SK-N-SH treated with all-trans-retinoic acid at 6 μM for 48 hours (cell line): ENCODE data around the gene ARMC6.

ENCODE experiments used
- ATAC-seq: fragments of 200-7000 bp; cut with Tn5 transposase; 3 replicates; pipeline ENCODE4 v1.9.1; 2020; ENCODE audit warnings: mild to moderate bottlenecking, moderate library complexity
- ARNTL ChIP-seq: fragments of 450-650 bp; formaldehyde crosslinking; IDR thresholded peaks from 2 replicates; pipeline ENCODE4 v1.5.0; 2020; ENCODE audit warnings: low read depth, mild to moderate bottlenecking, moderate library complexity, borderline replicate concordance
- BACH2 ChIP-seq: fragments of 250-450 bp; sonication (Bioruptor Pico); IDR thresholded peaks from 2 replicates; pipeline ENCODE4 v1.9.0; 2021; ENCODE audit warnings: mild to moderate bottlenecking, borderline replicate concordance
- CREB5 ChIP-seq: fragments of 250-450 bp; sonication (Bioruptor Pico); IDR thresholded peaks from 2 replicates; pipeline ENCODE4 v1.5.1; 2020; ENCODE audit warnings: low read depth, mild to moderate bottlenecking, moderate library complexity
- CSDC2 ChIP-seq: fragments of 250-450 bp; sonication (Bioruptor Pico); IDR thresholded peaks from 2 replicates; pipeline ENCODE4 v1.5.0; 2020; ENCODE audit warnings: mild to moderate bottlenecking, moderate library complexity
- CSRNP3 ChIP-seq: fragments of 250-450 bp; sonication (Bioruptor Pico); IDR thresholded peaks from 2 replicates; pipeline ENCODE4 v1.5.1; 2021; ENCODE audit warnings: mild to moderate bottlenecking, moderate library complexity
- ESRRG ChIP-seq: fragments of 250-450 bp; sonication (Bioruptor Pico); IDR thresholded peaks from 2 replicates; pipeline ENCODE4 v1.6.1; 2021; ENCODE audit warnings: mild to moderate bottlenecking
- GLIS3 ChIP-seq: fragments of 250-450 bp; sonication (Bioruptor Pico); IDR thresholded peaks from 2 replicates; pipeline ENCODE4 v1.5.0; 2020; ENCODE audit warnings: mild to moderate bottlenecking, moderate library complexity
- ISL1 ChIP-seq: fragments of 250-450 bp; sonication (Bioruptor Pico); IDR thresholded peaks from 2 replicates; pipeline ENCODE4 v2.1.2; 2022; ENCODE audit warnings: mild to moderate bottlenecking, moderate library complexity
- OSR1 ChIP-seq: fragments of 250-450 bp; sonication (Bioruptor Pico); IDR thresholded peaks from 2 replicates; pipeline ENCODE4 v1.8.0; 2022; ENCODE audit warnings: moderate library complexity, mild to moderate bottlenecking, inconsistent platforms
- PATZ1 ChIP-seq: fragments of 250-450 bp; sonication (Bioruptor Pico); IDR thresholded peaks from 2 replicates; pipeline ENCODE4 v1.8.0; 2020; ENCODE audit warnings: mild to moderate bottlenecking, moderate library complexity, borderline replicate concordance
- POU6F1 ChIP-seq: fragments of 250-450 bp; sonication (Bioruptor Pico); IDR thresholded peaks from 2 replicates; pipeline ENCODE4 v1.8.0; 2021; ENCODE audit warnings: low read depth, mild to moderate bottlenecking, moderate library complexity, borderline replicate concordance
- PPARA ChIP-seq: fragments of 250-450 bp; sonication (Bioruptor Pico); IDR thresholded peaks from 2 replicates; pipeline ENCODE4 v1.5.0; 2020; ENCODE audit warnings: mild to moderate bottlenecking, borderline replicate concordance
- SNAI2 ChIP-seq: fragments of 250-450 bp; sonication (Bioruptor Pico); IDR thresholded peaks from 2 replicates; pipeline ENCODE4 v1.5.0; 2020; ENCODE audit warnings: mild to moderate bottlenecking, moderate library complexity
- TCF4 ChIP-seq: fragments of 250-450 bp; sonication (Bioruptor Pico); IDR thresholded peaks from 2 replicates; pipeline ENCODE4 v1.8.0; 2021; ENCODE audit warnings: mild to moderate bottlenecking, moderate library complexity, borderline replicate concordance
- TOX ChIP-seq: fragments of 250-450 bp; sonication (Bioruptor Pico); IDR thresholded peaks from 2 replicates; pipeline ENCODE4 v1.8.0; 2021; ENCODE audit warnings: mild to moderate bottlenecking, moderate library complexity, borderline replicate concordance
- TSHZ2 ChIP-seq: fragments of 250-450 bp; sonication (Bioruptor Pico); IDR thresholded peaks from 2 replicates; pipeline ENCODE4 v1.5.0; 2020; ENCODE audit warnings: mild to moderate bottlenecking, moderate library complexity
- ZC3H10 ChIP-seq: fragments of 250-450 bp; sonication (Bioruptor Pico); IDR thresholded peaks from 2 replicates; pipeline ENCODE4 v1.5.1; 2021; ENCODE audit warnings: mild to moderate bottlenecking, moderate library complexity
- ZFP30 ChIP-seq: fragments of 450-650 bp; formaldehyde crosslinking; IDR thresholded peaks from 2 replicates; pipeline ENCODE4 v1.5.0; 2022; ENCODE audit warnings: mild to moderate bottlenecking, moderate library complexity
- ZNF565 ChIP-seq: fragments of 450-650 bp; formaldehyde crosslinking; conservative IDR thresholded peaks from 2 replicates; pipeline ENCODE4 v1.5.0; 2020; ENCODE audit warnings: low read depth, mild to moderate bottlenecking, moderate library complexity
- ZNF70 ChIP-seq: fragments of 450-650 bp; formaldehyde crosslinking; IDR thresholded peaks from 2 replicates; pipeline ENCODE4 v1.5.0; 2020; ENCODE audit warnings: mild to moderate bottlenecking, moderate library complexity
- ZNF8 ChIP-seq: fragments of 450-650 bp; formaldehyde crosslinking; IDR thresholded peaks from 2 replicates; pipeline ENCODE4 v1.5.0; 2020; ENCODE audit warnings: mild to moderate bottlenecking, moderate library complexity

Gene ARMC6

GRCh38 chr19:19050731-19051130 is 17.3 kb downstream of the ARMC6 start (continued):
- TF ChIP-seq CSRNP3 (CRISPR knock-in tag) (no peak), ESRRG (CRISPR knock-in tag) (no peak)

- ATAC-seq: no peak
- TF ChIP-seq TCF4 (CRISPR knock-in tag): no peak
- TF ChIP-seq PATZ1: no peak
- no peak for TF ChIP-seq SNAI2 (CRISPR knock-in tag)
- no peak for TF ChIP-seq ZNF70 (CRISPR knock-in tag)
- TF ChIP-seq ZC3H10 (CRISPR knock-in tag): no peak
- no peak for TF ChIP-seq ISL1 (CRISPR knock-in tag)
- no peak for TF ChIP-seq ARNTL (CRISPR knock-in tag)
- TF ChIP-seq CSDC2 (CRISPR knock-in tag): no peak
- TF ChIP-seq PPARA: no peak
- no peak for TF ChIP-seq ZNF565 (CRISPR knock-in tag)
- no peak for TF ChIP-seq GLIS3 (CRISPR knock-in tag)
- no peak for TF ChIP-seq POU6F1 (CRISPR knock-in tag)
Observed at GRCh38 chr19:19051478-19052213, 18.2 kb downstream of the ARMC6 start.

GRCh38 chr19:19052921-19053320 is 19.5 kb downstream of the ARMC6 start:
- ATAC-seq: no peak
- TF ChIP-seq ZFP30 (CRISPR knock-in tag) (no peak), TSHZ2 (CRISPR knock-in tag) (no peak), ZNF70 (CRISPR knock-in tag) (no peak), ZNF8 (no peak), OSR1 (CRISPR knock-in tag) (no peak), ARNTL (CRISPR knock-in tag) (no peak), ZNF565 (CRISPR knock-in tag) (no peak), PATZ1 (no peak), ISL1 (CRISPR knock-in tag) (no peak), TOX (no peak), POU6F1 (CRISPR knock-in tag) (no peak), CREB5 (CRISPR knock-in tag) (no peak), BACH2 (no peak)
- TF ChIP-seq, all 23 proteins: peak for 0
